ENCODE data around the gene LSMEM2.
"Not testable (repeated sequence)": the region's sequence is repeated elsewhere in the genome, so short reads cannot be mapped to it uniquely, and the experiment has no call there.

LSMEM2 gene

GRCh38 chr3:50275141-50275995 is 3.5 kb upstream of the LSMEM2 start:
- H3K4me1 Mint-ChIP-seq (ENCODE audit: low read depth): peaks cover 21% of the 10 kb centered on the region
- peak overlapping the region; percentile 31 for H3K27ac Mint-ChIP-seq
- H3K36me3 Mint-ChIP-seq (ENCODE audit: low read depth): no peaks in the 10 kb centered on the region
- no peaks in the 10 kb centered on the region for H3K9me3 Mint-ChIP-seq
- H3K4me3 Mint-ChIP-seq: peak overlapping the region; percentile 17
- peaks cover 37% of the 10 kb centered on the region for H3K27me3 Mint-ChIP-seq (ENCODE audit: low read depth)

GRCh38 chr3:50275996-50276761 is 2.7 kb upstream of the LSMEM2 start:
- H3K9me3 Mint-ChIP-seq: no peaks in the 10 kb centered on the region
- peaks cover 37% of the 10 kb centered on the region for H3K27me3 Mint-ChIP-seq (ENCODE audit: low read depth)
- peak overlapping the region; percentile 17 for H3K4me3 Mint-ChIP-seq
- H3K36me3 Mint-ChIP-seq (ENCODE audit: low read depth): no peaks in the 10 kb centered on the region
- H3K4me1 Mint-ChIP-seq (ENCODE audit: low read depth): peaks cover 21% of the 10 kb centered on the region
- H3K27ac Mint-ChIP-seq: peak overlapping the region; percentile 15

GRCh38 chr3:50276762-50277101 is 2.2 kb upstream of the LSMEM2 start:
- peaks cover 18% of the 10 kb centered on the region for H3K4me1 Mint-ChIP-seq (ENCODE audit: low read depth)

GRCh38 chr3:50278123-50278879 is 586 bp upstream of the LSMEM2 start:
- Mint-ChIP-seq H3K4me1 (ENCODE audit: low read depth) (peaks cover 13% of the 10 kb centered on the region), H3K27ac (no peak overlapping the region), H3K36me3 (ENCODE audit: low read depth) (no peaks in the 10 kb centered on the region), H3K9me3 (no peaks in the 10 kb centered on the region), H3K4me3 (no peak overlapping the region), H3K27me3 (ENCODE audit: low read depth) (peaks cover 33% of the 10 kb centered on the region)

More at GRCh38 chr3:50276762-50277101, 2.2 kb upstream of the LSMEM2 start:
- no peak overlapping the region for H3K4me3 Mint-ChIP-seq
- no peaks in the 10 kb centered on the region for H3K36me3 Mint-ChIP-seq (ENCODE audit: low read depth)
- H3K27ac Mint-ChIP-seq: no peak overlapping the region
- peaks cover 37% of the 10 kb centered on the region for H3K27me3 Mint-ChIP-seq (ENCODE audit: low read depth)
- H3K9me3 Mint-ChIP-seq: no peaks in the 10 kb centered on the region

GRCh38 chr3:50279255-50280016 is 549 bp downstream of the LSMEM2 start:
- peaks cover 28% of the 10 kb centered on the region for H3K27me3 Mint-ChIP-seq (ENCODE audit: low read depth)
- no peak overlapping the region for H3K4me3 Mint-ChIP-seq
- H3K36me3 Mint-ChIP-seq (ENCODE audit: low read depth): no peaks in the 10 kb centered on the region
- H3K4me1 Mint-ChIP-seq (ENCODE audit: low read depth): peaks cover 9% of the 10 kb centered on the region
- H3K9me3 Mint-ChIP-seq: no peaks in the 10 kb centered on the region
- H3K27ac Mint-ChIP-seq: no peak overlapping the region

- H3K36me3 Mint-ChIP-seq (ENCODE audit: low read depth); H3K27ac Mint-ChIP-seq; H3K4me3 Mint-ChIP-seq; H3K4me1 Mint-ChIP-seq (ENCODE audit: low read depth); H3K27me3 Mint-ChIP-seq (ENCODE audit: low read depth); H3K9me3 Mint-ChIP-seq: not testable (repeated sequence)
Observed at GRCh38 chr3:50284121-50284520, 5.2 kb downstream of the LSMEM2 start.

GRCh38 chr3:50286322-50287227 is 7.7 kb downstream of the LSMEM2 start:
- H3K36me3 Mint-ChIP-seq (ENCODE audit: low read depth): peaks cover 6% of the 10 kb centered on the region
- H3K4me3 Mint-ChIP-seq: no peak overlapping the region
- no peaks in the 10 kb centered on the region for H3K9me3 Mint-ChIP-seq
- H3K27ac Mint-ChIP-seq: no peak overlapping the region
- no peaks in the 10 kb centered on the region for H3K27me3 Mint-ChIP-seq (ENCODE audit: low read depth)
- peaks cover 5% of the 10 kb centered on the region for H3K4me1 Mint-ChIP-seq (ENCODE audit: low read depth)

GRCh38 chr3:50287262-50287661 is 8.4 kb downstream of the LSMEM2 start:
- Mint-ChIP-seq H3K4me3 (no peak overlapping the region), H3K27ac (no peak overlapping the region), H3K27me3 (ENCODE audit: low read depth) (no peaks in the 10 kb centered on the region), H3K4me1 (ENCODE audit: low read depth) (peaks cover 5% of the 10 kb centered on the region), H3K36me3 (ENCODE audit: low read depth) (peaks cover 6% of the 10 kb centered on the region), H3K9me3 (no peaks in the 10 kb centered on the region)

GRCh38 chr3:50288387-50289007 is 9.6 kb downstream of the LSMEM2 start:
- Mint-ChIP-seq H3K4me3 (no peak overlapping the region), H3K36me3 (ENCODE audit: low read depth) (peaks cover 6% of the 10 kb centered on the region), H3K27ac (no peak overlapping the region), H3K4me1 (ENCODE audit: low read depth) (peaks cover 15% of the 10 kb centered on the region), H3K9me3 (no peaks in the 10 kb centered on the region), H3K27me3 (ENCODE audit: low read depth) (no peaks in the 10 kb centered on the region)

GRCh38 chr3:50289130-50289529 is 10.2 kb downstream of the LSMEM2 start:
- Mint-ChIP-seq H3K36me3 (ENCODE audit: low read depth) (peaks cover 6% of the 10 kb centered on the region), H3K27me3 (ENCODE audit: low read depth) (no peaks in the 10 kb centered on the region), H3K4me1 (ENCODE audit: low read depth) (peaks cover 15% of the 10 kb centered on the region), H3K9me3 (no peaks in the 10 kb centered on the region), H3K27ac (no peak overlapping the region), H3K4me3 (no peak overlapping the region)

- peaks cover 15% of the 10 kb centered on the region for H3K4me1 Mint-ChIP-seq (ENCODE audit: low read depth)
- no peak overlapping the region for H3K27ac Mint-ChIP-seq
- no peaks in the 10 kb centered on the region for H3K9me3 Mint-ChIP-seq
- H3K27me3 Mint-ChIP-seq (ENCODE audit: low read depth): no peaks in the 10 kb centered on the region
- peaks cover 6% of the 10 kb centered on the region for H3K36me3 Mint-ChIP-seq (ENCODE audit: low read depth)
- H3K4me3 Mint-ChIP-seq: no peak overlapping the region
Observed at GRCh38 chr3:50290161-50290641, 11.3 kb downstream of the LSMEM2 start.

- H3K4me1 Mint-ChIP-seq (ENCODE audit: low read depth): peaks cover 22% of the 10 kb centered on the region
- no peaks in the 10 kb centered on the region for H3K27me3 Mint-ChIP-seq (ENCODE audit: low read depth)
- peak within 1 kb of the TSS; percentile 84 for H3K4me3 Mint-ChIP-seq
- peak within 1 kb of the TSS; percentile 98 for H3K27ac Mint-ChIP-seq
- no peaks in the 10 kb centered on the region for H3K9me3 Mint-ChIP-seq
- peaks cover 6% of the 10 kb centered on the region for H3K36me3 Mint-ChIP-seq (ENCODE audit: low read depth)
Observed at GRCh38 chr3:50292159-50293078, 13.5 kb downstream of the LSMEM2 start, which contains the start of gene IFRD2. TSS of gene IFRD2 (minus strand) at chr3:50292429. CDS start at chr3:50292274, 155 bp downstream.

Data from T-helper 1 cell treated with Interleukin-12 subunit alpha and Interleukin-12 subunit beta and Interleukin-4 antibody, amounts not matched to agents 30 μg/mL and 1 μg/mL, for 36 hours (primary cell).